DOHH2 (cell line): ENCODE measurements around the gene WWTR1.

Experiments used
- H3F3A ChIP-seq: fragments of 200-600 bp; sonication (generic), shearing (Covaris generic); 2 replicates; pipeline ENCODE4 v1.6.0; 2016; ENCODE audit warnings: antibody characterized with exemption, mild to moderate bottlenecking; ENCODE audit not compliant: control insufficient read depth, insufficient read depth
- H3K27ac ChIP-seq: fragments of 200-600 bp; sonication (generic); 2 replicates; pipeline ENCODE4 v1.5.1; 2014; ENCODE audit warnings: low read depth, mild to moderate bottlenecking, low read length, moderate library complexity
- H3K27me3 ChIP-seq: fragments of 200-600 bp; sonication (generic); 2 replicates; pipeline ENCODE4 v1.6.1; 2014; ENCODE audit warnings: mild to moderate bottlenecking, low read length, mixed read lengths; ENCODE audit not compliant: control insufficient read depth
- H3K36me3 ChIP-seq: fragments of 200-600 bp; sonication (generic); 2 replicates; pipeline ENCODE4 v1.6.1; 2014; ENCODE audit warnings: mild to moderate bottlenecking, low read length, moderate library complexity, mixed read lengths; ENCODE audit not compliant: control insufficient read depth
- H3K4me1 ChIP-seq: fragments of 200-600 bp; sonication (generic); 2 replicates; pipeline ENCODE4 v1.6.1; 2014; ENCODE audit warnings: mild to moderate bottlenecking, low read length, mixed read lengths; ENCODE audit not compliant: control insufficient read depth
- H3K4me2 ChIP-seq: fragments of 200-600 bp; sonication (generic); 2 replicates; pipeline ENCODE4 v1.6.0; 2014; ENCODE audit warnings: mild to moderate bottlenecking, low read length, moderate library complexity
- H3K4me3 ChIP-seq: fragments of 200-600 bp; sonication (generic); 2 replicates; pipeline ENCODE4 v1.5.1; 2014; ENCODE audit warnings: mild to moderate bottlenecking, low read length, mixed read lengths
- H3K79me2 ChIP-seq: fragments of 200-600 bp; sonication (generic); 2 replicates; pipeline ENCODE4 v1.6.1; 2014; ENCODE audit warnings: mild to moderate bottlenecking, low read length, mixed read lengths; ENCODE audit not compliant: control insufficient read depth
- H3K9me2 ChIP-seq: fragments of 200-600 bp; sonication (generic); replicated peaks from 2 replicates; pipeline ENCODE4 v1.6.1; 2014; ENCODE audit warnings: mild to moderate bottlenecking, low read length, mixed read lengths; ENCODE audit not compliant: control insufficient read depth
- H3K9me3 ChIP-seq: fragments of 200-600 bp; sonication (generic); 2 replicates; pipeline ENCODE4 v1.6.1; 2014; ENCODE audit warnings: antibody characterized with exemption, low read length, mixed read lengths; ENCODE audit not compliant: control insufficient read depth, insufficient read depth
- H4K20me1 ChIP-seq: fragments of 200-600 bp; sonication (generic); 2 replicates; pipeline ENCODE4 v1.6.0; 2014; ENCODE audit warnings: low read depth, mild to moderate bottlenecking, antibody characterized with exemption, low read length, moderate library complexity; ENCODE audit not compliant: control insufficient read depth, insufficient read depth
- CTCF ChIP-seq: fragments of 200-600 bp; sonication (generic); IDR thresholded peaks from one replicate; pipeline ENCODE4 v1.5.1; 2014; ENCODE audit warnings: antibody characterized with exemption, mild to moderate bottlenecking, low read depth, low read length; ENCODE audit not compliant: poor library complexity, severe bottlenecking
- EZH2phosphoT487 ChIP-seq: fragments of 200-600 bp; sonication (generic); IDR thresholded peaks from 2 replicates; pipeline ENCODE4 v1.6.1; 2017; ENCODE audit warnings: borderline replicate concordance, mild to moderate bottlenecking, antibody characterized with exemption, low read length, moderate library complexity, mixed read lengths

Gene WWTR1

GRCh38 chr3:149475451-149476060 is 182.3 kb downstream of the WWTR1 start:
- Histone ChIP-seq H3K9me2 (no peaks in the 10 kb centered on the region), H3F3A (no peaks in the 10 kb centered on the region), H3K4me2 (no peak overlapping the region), H3K27me3 (peaks cover 3% of the 10 kb centered on the region; the same call in 1 of the 2 replicates), H4K20me1 (no peaks in the 10 kb centered on the region), H3K79me2 (no peaks in the 10 kb centered on the region), H3K4me3 (no peak overlapping the region), H3K4me1 (no peaks in the 10 kb centered on the region), H3K27ac (no peak overlapping the region), H3K36me3 (no peaks in the 10 kb centered on the region), H3K9me3 (no peaks in the 10 kb centered on the region)
- no peak for TF ChIP-seq EZH2phosphoT487
- no peak for TF ChIP-seq CTCF

GRCh38 chr3:149474250-149474817 is 183.5 kb downstream of the WWTR1 start, which contains the start of gene TM4SF4:
TSS of gene TM4SF4 (plus strand) at chr3:149474697. CDS start at chr3:149474878, 181 bp downstream.
- Histone ChIP-seq H4K20me1 (no peaks in the 10 kb centered on the region), H3K4me1 (no peaks in the 10 kb centered on the region), H3K27ac (no peak within 1 kb of the TSS), H3K9me3 (no peaks in the 10 kb centered on the region), H3K9me2 (no peaks in the 10 kb centered on the region), H3K4me2 (no peak within 1 kb of the TSS), H3K27me3 (peaks cover 4% of the 10 kb centered on the region; the same call in 1 of the 2 replicates), H3F3A (no peaks in the 10 kb centered on the region), H3K36me3 (no peaks in the 10 kb centered on the region), H3K79me2 (no peaks in the 10 kb centered on the region), H3K4me3 (no peak within 1 kb of the TSS)
- TF ChIP-seq EZH2phosphoT487: no peak
- no peak for TF ChIP-seq CTCF

GRCh38 chr3:149473357-149474249 is 184.2 kb downstream of the WWTR1 start:
- no peaks in the 10 kb centered on the region for H3F3A ChIP-seq
- no peaks in the 10 kb centered on the region for H4K20me1 ChIP-seq
- no peaks in the 10 kb centered on the region for H3K9me2 ChIP-seq
- TF ChIP-seq CTCF: no peak
- TF ChIP-seq EZH2phosphoT487: no peak
- peaks cover 4% of the 10 kb centered on the region; the same call in 1 of the 2 replicates for H3K27me3 ChIP-seq
- no peak overlapping the region for H3K27ac ChIP-seq
- H3K4me1 ChIP-seq: no peaks in the 10 kb centered on the region
- no peak overlapping the region for H3K4me3 ChIP-seq
- no peaks in the 10 kb centered on the region for H3K79me2 ChIP-seq
- H3K4me2 ChIP-seq: no peak overlapping the region
- H3K36me3 ChIP-seq: no peaks in the 10 kb centered on the region
- H3K9me3 ChIP-seq: no peaks in the 10 kb centered on the region
